Lung microvascular endothelial cell (primary cell): Measurements from ENCODE around the gene STAC3. TPM values are rescaled to one million over a fixed set of nuclear protein-coding genes. Genes with fewer than 3 reads are reported as not detected.

Experiments
- DNase-seq, 2 donors: peaks; one replicate each; pipeline versions ENCODE4 v3.0.0 to v3.0.0-alpha.2; 2010; ENCODE audit warnings: low read depth in 2 of 2
- total RNA-seq: library from RNA; depleted of rRNA; stranded (reverse); fragments of >200 nt; gene quantifications from 2 replicates; pipeline ENCODE4 v1.2.1, GENCODE V29; 2014

Gene STAC3
- total RNA-seq, 1 donor from 2014 or later, result 0.40 TPM

DNA sequence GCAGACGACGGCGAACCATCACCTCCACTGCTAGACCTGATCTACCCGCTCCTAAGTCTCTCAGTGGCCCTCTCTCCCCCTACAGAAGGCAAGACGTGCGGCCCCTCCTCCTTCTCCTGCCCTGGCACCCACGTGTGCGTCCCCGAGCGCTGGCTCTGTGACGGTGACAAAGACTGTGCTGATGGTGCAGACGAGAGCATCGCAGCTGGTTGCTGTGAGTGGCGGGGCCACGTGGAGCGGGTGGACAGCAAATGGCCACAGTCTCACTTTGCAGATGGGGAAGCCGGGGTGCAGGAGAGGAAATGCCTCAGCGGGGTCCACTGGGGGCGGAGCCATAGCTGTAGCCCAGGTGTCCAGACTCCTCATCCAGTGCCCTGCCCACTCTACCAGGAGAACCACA lies 55.8 kb downstream of the STAC3 start:
- no peak for DNase-seq

GRCh38 chr12:57194253-57194652 lies 56.7 kb downstream of the STAC3 start:
- no peak for DNase-seq

- DNase-seq, result no peak
Measured at GRCh38 chr12:57193706-57194245, 57.2 kb downstream of the STAC3 start.

Other genes with a start within 250 kb of the STAC3 start
- 5.4 and 8.9 TPM in 2 replicates for gene ZBTB39, start 244.6 kb downstream of the STAC3 start, total RNA-seq
- not detected in 2 replicates for gene TAC3, start 234.7 kb downstream of the STAC3 start, total RNA-seq
- not detected in 2 replicates for gene MYO1A, start 201.1 kb downstream of the STAC3 start, total RNA-seq
- gene NEMP1, start 172.4 kb downstream of the STAC3 start, total RNA-seq, result 2.8 and 3.6 TPM in 2 replicates
- gene NAB2, start 162.1 kb downstream of the STAC3 start, total RNA-seq, result 4.4 and 9.3 TPM in 2 replicates
- gene STAT6, start 139.8 kb downstream of the STAC3 start, total RNA-seq, result 6.7 and 10.5 TPM in 2 replicates
- gene LRP1, start 122.7 kb downstream of the STAC3 start, total RNA-seq, result 0.60 and 1.3 TPM in 2 replicates
- gene LRP1-AS, start 103.6 kb downstream of the STAC3 start, total RNA-seq, result not detected in 2 replicates
- gene NXPH4, start 34.4 kb downstream of the STAC3 start, total RNA-seq, result under 0.01 TPM in 1 of 2 replicates, not detected in the other
- gene SHMT2, start 21.5 kb downstream of the STAC3 start, total RNA-seq, result 120 and 142 TPM in 2 replicates
- gene R3HDM2, start 179.9 kb upstream of the STAC3 start, total RNA-seq, result 3.5 and 5.6 TPM in 2 replicates
- gene INHBC, start 183.6 kb upstream of the STAC3 start, total RNA-seq, result not detected in 2 replicates
- not detected in 2 replicates for gene INHBE, start 204.1 kb upstream of the STAC3 start, total RNA-seq
- not detected in 2 replicates for gene GLI1, start 208.6 kb upstream of the STAC3 start, total RNA-seq
- under 0.01 TPM in 1 of 2 replicates, not detected in the other for gene ARHGAP9, start 228.7 kb upstream of the STAC3 start, total RNA-seq
- gene MARS1, start 236.9 kb upstream of the STAC3 start, total RNA-seq, result 63.0 and 123 TPM in 2 replicates